ENCODE results near the gene ZNF169.
"Not testable (repeated sequence)": the region's sequence is repeated elsewhere in the genome, so short reads cannot be mapped to it uniquely, and the experiment has no call there.

GRCh38 chr9:94341703-94342102 lies 82.6 kb downstream of the ZNF169 start:
- TF ChIP-seq CTCF, POLR2A (IDR thresholded peaks at IDR 0.05): not testable (repeated sequence)
